HL-60 (cell line): ENCODE data around the gene PTPRR.

Experiments
- POLR2AphosphoS5 ChIP-seq: IDR thresholded peaks from 2 replicates; pipeline ENCODE4 v1.6.1; 2012; ENCODE audit warnings: low read depth
- REST ChIP-seq: IDR thresholded peaks from 2 replicates; pipeline ENCODE4 v1.6.1; 2012; ENCODE audit warnings: low read depth; ENCODE audit not compliant: insufficient replicate concordance
- TF ChIP-seq, protein P1 (sequence below): IDR thresholded peaks from one replicate; pipeline ENCODE4 v1.5.1; 2011; ENCODE audit warnings: low read length, control low read depth, inconsistent platforms; ENCODE audit not compliant: insufficient read depth

DNA sequence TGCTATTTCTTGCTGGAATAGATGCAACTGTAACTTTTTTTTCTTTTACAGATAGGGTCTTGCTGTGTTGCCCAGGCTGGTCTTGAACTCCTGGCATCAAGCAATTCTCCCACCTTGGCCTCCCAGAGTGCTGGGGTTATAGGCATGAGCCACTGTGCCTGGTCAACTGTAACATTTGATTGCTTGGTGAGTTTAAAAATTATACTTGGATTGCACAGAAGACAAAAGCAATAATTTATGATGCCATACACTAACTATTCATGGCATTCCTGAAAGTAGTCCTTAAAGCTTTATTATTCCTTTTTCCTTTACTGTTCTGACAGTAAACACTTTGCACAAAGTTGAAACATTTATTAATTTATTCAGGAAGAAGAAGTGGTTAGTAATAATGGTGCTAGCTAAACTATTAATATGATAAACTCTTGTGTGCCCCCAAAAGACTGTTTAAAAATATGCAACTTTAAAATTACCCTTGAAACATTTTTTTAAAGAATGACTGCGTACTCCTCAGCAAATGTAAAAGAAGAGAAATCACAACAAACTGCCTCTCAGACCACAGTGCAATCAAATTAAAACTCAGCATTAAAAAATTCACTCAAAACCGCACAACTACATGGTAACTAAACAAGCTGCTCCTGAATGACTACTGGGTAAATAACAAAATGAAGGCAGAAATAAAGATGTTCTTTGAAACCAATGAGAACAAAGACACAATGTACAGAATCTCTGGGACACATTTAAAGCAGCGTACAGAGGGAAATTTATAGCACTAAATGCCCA, 291.6 kb downstream of the PTPRR start:
- TF ChIP-seq, protein P1, sequence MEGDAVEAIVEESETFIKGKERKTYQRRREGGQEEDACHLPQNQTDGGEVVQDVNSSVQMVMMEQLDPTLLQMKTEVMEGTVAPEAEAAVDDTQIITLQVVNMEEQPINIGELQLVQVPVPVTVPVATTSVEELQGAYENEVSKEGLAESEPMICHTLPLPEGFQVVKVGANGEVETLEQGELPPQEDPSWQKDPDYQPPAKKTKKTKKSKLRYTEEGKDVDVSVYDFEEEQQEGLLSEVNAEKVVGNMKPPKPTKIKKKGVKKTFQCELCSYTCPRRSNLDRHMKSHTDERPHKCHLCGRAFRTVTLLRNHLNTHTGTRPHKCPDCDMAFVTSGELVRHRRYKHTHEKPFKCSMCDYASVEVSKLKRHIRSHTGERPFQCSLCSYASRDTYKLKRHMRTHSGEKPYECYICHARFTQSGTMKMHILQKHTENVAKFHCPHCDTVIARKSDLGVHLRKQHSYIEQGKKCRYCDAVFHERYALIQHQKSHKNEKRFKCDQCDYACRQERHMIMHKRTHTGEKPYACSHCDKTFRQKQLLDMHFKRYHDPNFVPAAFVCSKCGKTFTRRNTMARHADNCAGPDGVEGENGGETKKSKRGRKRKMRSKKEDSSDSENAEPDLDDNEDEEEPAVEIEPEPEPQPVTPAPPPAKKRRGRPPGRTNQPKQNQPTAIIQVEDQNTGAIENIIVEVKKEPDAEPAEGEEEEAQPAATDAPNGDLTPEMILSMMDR, result no peak
- no peak for TF ChIP-seq REST
- no peak for TF ChIP-seq POLR2AphosphoS5
